Hepatic stellate cell (primary cell): Measurements from ENCODE around the gene SP1.
"Not testable (repeated sequence)": the region's sequence is repeated elsewhere in the genome, so short reads cannot be mapped to it uniquely, and the experiment has no call there.

ENCODE experiments used
- DNase-seq: peaks from one replicate; pipeline ENCODE4 v3.0.0; 2011; ENCODE audit warnings: low spot score

SP1 gene

GRCh38 chr12:53361638-53362037, 18.3 kb upstream of the SP1 start:
- not testable (repeated sequence) for DNase-seq

- no peak for DNase-seq
Observed at GRCh38 chr12:53365245-53365904, 14.6 kb upstream of the SP1 start.

- DNase-seq = not testable (repeated sequence)
Observed at GRCh38 chr12:53373554-53374133, 6.3 kb upstream of the SP1 start.

GRCh38 chr12:53374277-53374676, 5.7 kb upstream of the SP1 start:
- not testable (repeated sequence) for DNase-seq

- DNase-seq = no peak
Observed at GRCh38 chr12:53376747-53377146, 3.2 kb upstream of the SP1 start.

GRCh38 chr12:53378222-53378621, 1.8 kb upstream of the SP1 start:
- no peak for DNase-seq

GRCh38 chr12:53378724-53379388, 1.1 kb upstream of the SP1 start:
- DNase-seq = no peak

- peak; percentile 97 for DNase-seq
Observed at GRCh38 chr12:53379389-53380103, 430 bp upstream of the SP1 start.

- DNase-seq = no peak
Observed at GRCh38 chr12:53380794-53381730, 1.1 kb downstream of the SP1 start.

GRCh38 chr12:53381731-53382630, 2.0 kb downstream of the SP1 start:
- no peak for DNase-seq

GRCh38 chr12:53383258-53383657, 3.3 kb downstream of the SP1 start:
- no peak for DNase-seq

GRCh38 chr12:53386381-53386780, 6.4 kb downstream of the SP1 start:
- DNase-seq = not testable (repeated sequence)

- DNase-seq = no peak
Observed at GRCh38 chr12:53388932-53389331, 9.0 kb downstream of the SP1 start.

- no peak for DNase-seq
Observed at GRCh38 chr12:53389702-53390101, 9.7 kb downstream of the SP1 start.

- DNase-seq = no peak
Observed at GRCh38 chr12:53391724-53392123, 11.7 kb downstream of the SP1 start.

GRCh38 chr12:53399896-53400295, 19.9 kb downstream of the SP1 start:
- no peak for DNase-seq

GRCh38 chr12:53402351-53402750, 22.4 kb downstream of the SP1 start:
- not testable (repeated sequence) for DNase-seq

- no peak for DNase-seq
Observed at GRCh38 chr12:53402871-53403270, 22.9 kb downstream of the SP1 start.

- DNase-seq = no peak
Observed at GRCh38 chr12:53410951-53411350, 31.0 kb downstream of the SP1 start.

- DNase-seq = peak; percentile 41
Observed at GRCh38 chr12:53413485-53414204, 33.7 kb downstream of the SP1 start.
